ENCODE results near the gene PRAMEF14.
"Not testable (repeated sequence)": the region's sequence is repeated elsewhere in the genome, so short reads cannot be mapped to it uniquely, and the experiment has no call there.

The PRAMEF14 gene, protein sequence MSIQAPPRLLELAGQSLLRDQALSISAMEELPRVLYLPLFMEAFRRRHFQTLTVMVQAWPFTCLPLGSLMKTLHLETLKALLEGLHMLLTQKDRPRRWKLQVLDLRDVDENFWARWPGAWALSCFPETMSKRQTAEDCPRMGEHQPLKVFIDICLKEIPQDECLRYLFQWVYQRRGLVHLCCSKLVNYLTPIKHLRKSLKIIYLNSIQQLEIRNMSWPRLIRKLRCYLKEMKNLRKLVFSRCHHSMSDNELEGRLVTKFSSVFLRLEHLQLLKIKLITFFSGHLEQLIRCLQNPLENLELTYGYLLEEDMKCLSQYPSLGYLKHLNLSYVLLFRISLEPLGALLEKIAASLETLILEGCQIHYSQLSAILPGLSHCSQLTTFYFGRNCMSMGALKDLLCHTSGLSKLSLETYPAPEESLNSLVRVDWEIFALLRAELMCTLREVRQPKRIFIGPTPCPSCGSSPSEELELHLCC

DNA sequence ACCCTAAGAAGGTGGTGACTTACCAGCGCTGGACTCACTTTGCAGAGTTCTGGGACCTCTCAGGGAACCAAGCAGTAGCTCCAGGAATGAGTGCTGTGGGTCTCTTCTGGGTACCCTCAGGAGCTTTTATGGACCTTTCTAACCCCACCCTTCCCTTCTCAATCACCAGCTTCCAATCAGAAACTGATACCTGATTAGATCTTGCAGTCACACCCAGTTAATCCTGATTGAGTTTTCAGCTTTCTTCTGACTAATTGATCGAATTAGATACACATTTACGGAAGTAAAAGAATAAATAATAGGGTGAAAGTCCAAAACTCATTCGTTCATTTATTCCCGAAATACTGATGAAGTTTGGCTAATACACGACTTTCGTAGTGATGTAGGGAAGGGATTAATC is at the start of gene PRAMEF14:
Gene PRAMEF14 (minus strand): TSS at position 101 of the 400 bp plus-strand sequence. CDS start 1,820 bp downstream, outside the sequence.
- DNase-seq: not testable (repeated sequence)

DNA sequence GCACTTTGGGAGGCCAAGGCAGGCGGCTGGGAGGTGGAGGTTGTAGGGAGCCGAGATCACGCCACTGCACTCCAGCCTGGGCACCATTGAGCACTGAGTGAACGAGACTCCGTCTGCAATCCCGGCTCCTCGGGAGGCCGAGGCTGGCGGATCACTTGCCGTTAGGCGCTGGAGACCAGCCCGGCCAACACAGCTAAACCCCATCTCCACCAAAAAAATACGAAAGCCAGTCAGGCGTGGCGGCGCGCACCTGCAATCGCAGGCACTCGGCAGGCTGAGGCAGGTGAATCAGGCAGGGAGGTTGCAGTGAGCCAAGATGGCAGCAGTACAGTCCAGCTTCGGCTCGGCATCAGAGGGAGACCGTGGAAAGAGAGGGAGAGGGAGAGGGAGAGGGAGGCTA is 48.4 kb upstream of the PRAMEF14 start:
- DNase-seq: not testable (repeated sequence)

DNA sequence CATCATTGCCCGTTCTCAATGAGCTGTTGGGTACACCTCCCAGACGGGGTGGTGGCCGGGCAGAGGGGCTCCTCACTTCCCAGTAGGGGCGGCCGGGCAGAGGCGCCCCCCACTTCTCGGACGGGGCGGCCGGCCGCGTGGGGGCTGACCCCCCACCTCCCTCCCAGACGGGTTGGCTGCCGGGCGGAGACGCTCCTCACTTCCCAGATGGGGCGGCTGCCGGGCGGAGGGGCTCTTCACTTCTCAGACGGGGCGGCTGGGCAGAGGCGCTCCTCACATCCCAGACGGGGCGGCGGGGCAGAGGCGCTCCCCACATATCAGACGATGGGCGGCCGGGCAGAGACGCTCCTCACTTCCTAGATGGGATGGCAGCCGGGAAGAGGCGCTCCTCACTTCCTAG is 47.8 kb upstream of the PRAMEF14 start:
- DNase-seq: not testable (repeated sequence)

DNA sequence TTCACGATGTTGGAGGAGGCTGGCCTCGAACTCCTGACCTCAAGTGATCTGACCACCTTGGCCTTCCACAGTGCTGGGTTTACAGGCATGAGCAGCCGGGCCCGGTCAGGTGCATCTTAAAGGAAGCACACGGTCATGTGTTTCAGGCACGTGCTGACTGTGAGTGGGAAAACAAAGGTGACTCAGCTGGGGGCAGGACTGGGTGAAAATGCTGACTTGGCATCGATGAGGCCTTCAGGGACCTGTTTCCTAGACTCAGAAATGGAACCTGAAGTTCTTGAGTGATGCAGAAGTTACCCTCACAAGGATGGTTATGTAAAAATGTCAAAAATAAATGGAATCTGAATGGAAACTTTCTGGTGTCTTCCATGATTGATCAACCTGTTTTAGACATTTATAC is 46.1 kb upstream of the PRAMEF14 start:
- not testable (repeated sequence) for DNase-seq

DNA sequence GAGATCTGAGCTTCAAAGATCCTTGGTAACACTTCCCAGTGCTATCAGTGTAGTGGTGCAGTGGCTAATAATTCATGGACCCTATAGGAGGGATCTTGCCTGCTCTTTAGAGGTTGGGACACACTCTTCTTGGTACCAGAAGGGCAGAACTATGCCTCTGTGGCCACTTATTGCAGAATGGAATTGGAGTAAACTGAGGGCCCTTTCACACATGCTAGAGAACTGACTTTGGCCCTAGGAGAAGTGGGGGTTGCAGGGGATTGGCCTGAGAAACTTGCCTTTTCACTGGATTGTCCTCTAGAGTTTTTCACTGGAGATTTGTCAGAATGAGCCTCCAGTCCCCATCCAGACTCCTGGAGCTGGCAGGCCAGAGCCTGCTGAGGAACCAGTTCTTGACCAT is 42.4 kb upstream of the PRAMEF14 start, which contains the start of gene PRAMEF17:
Gene PRAMEF17 (plus strand): TSS at position 301 of the 400 bp plus-strand sequence. CDS start 26 bp downstream, at position 327.
- not testable (repeated sequence) for DNase-seq

DNA sequence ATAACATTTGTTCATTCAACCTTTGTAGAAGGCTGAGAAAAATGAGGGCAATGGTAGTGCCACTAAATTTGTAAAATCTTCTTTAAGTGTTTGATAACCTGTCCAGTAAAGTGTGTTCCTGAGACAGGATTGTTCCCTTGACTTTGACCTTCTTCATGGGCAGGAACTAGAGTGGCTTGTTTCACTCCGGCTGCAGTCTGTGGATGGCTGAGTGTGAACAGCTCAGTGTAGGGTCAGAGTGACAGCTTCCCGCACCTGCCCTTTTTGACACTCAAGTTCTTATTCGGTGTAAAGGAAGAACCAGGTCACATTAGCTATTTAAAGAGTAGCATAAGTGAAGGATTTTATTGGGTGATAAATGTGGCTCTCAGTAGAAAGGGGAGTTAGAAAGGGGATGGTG is 33.4 kb upstream of the PRAMEF14 start:
- DNase-seq: not testable (repeated sequence)

DNA sequence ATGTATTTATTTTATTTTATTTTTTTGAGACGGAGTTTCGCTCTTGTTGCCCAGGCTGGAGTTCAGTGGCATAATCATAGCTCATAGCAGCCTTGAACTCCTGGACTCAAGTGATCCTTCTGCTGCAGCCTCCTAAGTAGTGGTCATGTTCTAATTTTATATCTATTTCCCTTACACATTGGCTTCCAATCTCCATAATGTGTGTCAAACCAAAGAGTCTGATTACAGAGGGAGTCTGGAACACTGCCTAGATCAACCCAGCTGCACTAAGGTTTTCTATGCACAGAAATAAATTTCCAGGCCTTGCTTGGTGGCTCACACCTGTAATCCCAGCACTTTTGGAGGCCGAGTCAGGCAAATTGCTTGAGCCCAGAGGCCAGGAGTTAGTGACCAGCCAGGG is 32.0 kb upstream of the PRAMEF14 start:
- DNase-seq: not testable (repeated sequence)

DNA sequence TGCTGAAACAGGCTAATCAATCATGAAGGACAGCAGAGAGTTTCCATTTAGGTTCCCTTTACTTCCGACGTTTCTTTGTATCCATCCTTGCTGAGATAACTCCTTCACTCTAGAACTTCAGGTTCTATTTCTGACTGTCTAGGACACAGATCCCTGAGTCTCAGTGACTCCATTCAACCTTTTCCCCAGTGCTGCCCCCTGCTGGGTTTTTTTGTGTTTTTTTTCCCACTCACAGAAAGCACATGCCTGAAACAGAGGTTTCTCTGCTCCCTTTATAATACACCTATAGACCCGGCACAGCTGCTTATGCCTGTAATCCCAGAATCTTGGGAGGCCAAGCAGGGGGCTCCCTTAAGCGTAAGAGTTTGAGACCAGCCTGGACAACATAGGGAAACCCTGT is 21.6 kb upstream of the PRAMEF14 start:
- peak; percentile 51 for DNase-seq

DNA sequence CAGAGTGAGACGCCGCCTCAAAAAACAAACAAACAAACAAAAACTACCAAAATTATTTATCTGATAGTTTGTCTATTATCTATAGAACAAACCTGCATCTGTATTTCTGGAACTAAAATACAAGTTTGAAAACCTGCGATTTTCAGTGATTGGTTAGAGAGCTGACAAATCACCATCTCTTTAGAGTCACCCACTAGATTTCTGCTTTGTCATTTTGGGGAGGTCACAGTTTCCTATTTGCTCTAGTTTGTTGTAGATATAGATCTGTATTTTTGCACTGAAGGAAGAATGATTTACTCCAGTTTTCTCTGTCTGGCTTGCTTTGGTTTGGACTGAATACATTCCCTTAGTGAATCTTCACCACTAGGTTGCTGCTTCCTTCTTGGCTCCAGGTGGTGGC is 19.6 kb upstream of the PRAMEF14 start:
- DNase-seq: not testable (repeated sequence)

DNA sequence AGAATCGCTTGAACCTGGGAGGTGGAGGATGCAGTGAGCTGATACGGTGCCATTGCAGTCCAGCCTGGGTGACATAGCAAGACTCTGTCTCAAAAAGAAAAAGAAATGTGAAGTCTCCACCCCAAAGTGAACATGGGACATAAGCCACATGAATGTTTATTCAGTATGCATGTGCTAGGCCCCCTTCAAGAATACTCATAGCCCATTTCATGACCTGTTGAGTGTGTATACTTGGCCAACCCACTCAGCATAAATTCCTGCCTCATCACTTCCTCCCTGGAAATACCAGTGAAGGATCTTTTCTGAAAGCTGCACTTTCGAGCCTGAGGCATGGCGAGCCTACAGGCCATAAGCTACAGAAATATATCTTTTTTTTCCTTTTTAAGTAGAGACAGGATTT is 18.0 kb upstream of the PRAMEF14 start:
- DNase-seq: not testable (repeated sequence)

DNA sequence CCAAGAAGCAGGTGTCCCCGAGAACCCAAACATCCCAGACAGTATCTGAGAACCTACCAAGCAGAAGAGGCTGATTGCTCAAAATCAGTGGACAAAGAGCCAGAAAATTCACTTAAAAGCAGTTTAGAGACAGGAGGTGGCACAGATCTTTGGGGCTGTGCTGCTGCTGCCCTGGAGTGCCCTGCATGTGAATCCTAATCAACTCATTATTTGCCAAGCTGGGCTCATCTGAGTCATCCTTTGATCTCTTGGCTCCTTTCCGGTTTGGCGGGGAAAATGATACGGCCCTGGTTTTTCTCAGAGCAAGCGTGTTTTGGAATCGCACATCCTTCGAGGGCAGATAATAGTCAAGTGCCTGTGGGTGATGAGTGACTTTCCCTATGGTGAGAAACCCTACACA is 15.4 kb upstream of the PRAMEF14 start:
- DNase-seq: not testable (repeated sequence)

DNA sequence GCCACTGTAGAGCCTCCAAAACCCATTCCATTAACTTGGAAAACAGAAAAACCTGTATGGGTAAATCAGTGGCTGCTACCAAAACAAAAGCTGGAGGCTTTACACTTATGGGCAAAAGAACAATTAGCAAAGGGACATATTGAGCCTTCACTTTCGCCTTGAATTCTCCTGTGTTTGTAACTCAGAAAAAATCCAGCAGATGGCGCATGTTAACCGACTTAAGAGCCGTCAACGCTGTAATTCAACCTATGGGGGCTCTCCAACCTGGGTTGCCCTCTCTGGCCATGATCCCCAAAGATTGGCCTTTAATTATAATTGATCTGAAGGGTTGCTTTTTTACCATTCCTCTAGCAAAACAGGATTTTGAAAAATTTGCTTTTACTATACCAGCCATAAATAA is 9.8 kb upstream of the PRAMEF14 start:
- peak; percentile 19 to 20 for DNase-seq

DNA sequence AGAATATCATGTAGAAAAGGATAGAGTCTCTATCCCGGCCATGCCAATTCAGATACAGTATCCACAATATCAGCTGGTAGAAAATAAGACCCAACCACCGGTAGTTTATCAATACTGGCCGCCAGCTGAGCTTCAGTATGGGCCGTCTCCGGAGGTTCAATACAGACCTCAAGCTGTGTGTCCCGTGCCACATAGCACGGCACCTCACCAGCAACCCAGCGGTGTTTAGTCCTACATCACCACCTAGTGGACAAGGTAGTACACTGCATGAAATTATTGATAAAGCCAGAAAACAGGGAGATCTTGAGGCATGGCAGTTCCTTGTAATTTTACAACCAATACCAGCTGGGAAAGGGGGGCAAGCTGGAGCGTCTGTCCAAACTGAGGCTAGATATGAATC is 7.5 kb upstream of the PRAMEF14 start:
- DNase-seq: not testable (repeated sequence)

DNA sequence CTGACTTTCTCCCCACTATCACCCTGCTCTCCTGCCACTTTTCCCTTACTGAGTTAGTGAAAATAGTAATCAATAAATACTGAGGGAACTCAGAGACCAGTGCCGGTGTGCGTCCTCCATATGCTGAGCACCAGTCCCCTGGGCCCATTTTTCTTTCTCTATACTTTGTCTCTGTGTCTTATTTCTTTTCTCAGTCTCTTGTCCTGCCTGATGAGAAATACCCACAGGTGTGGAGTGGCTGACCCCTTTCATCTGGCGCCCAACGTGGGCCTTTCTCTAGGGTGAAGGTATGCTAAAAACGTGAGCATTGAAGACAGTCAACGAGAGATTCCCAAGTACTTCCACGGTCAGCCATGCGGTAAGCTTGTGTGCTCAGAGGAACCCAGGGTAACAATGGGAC is 6.5 kb upstream of the PRAMEF14 start:
- DNase-seq: not testable (repeated sequence)

DNA sequence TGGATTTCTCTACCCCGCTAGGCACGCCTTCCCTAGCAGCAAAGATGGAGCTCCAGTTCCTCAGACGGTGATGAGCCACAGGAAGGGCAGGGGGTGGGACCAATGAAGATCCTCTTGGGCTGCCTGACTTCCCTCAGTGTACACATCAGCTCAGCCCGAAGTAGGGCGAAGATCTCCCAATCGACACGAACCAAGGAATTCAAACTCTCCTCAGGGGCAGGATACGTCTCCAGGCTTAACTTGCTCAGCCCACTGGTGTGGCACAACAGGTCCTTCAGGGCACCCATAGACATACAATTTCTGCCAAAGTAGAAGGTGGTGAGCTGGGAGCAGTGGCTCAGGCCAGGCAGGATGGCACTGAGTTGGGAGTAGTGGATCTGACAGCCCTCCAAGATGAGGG is 4.4 kb downstream of the PRAMEF14 start:
- not testable (repeated sequence) for DNase-seq

DNA sequence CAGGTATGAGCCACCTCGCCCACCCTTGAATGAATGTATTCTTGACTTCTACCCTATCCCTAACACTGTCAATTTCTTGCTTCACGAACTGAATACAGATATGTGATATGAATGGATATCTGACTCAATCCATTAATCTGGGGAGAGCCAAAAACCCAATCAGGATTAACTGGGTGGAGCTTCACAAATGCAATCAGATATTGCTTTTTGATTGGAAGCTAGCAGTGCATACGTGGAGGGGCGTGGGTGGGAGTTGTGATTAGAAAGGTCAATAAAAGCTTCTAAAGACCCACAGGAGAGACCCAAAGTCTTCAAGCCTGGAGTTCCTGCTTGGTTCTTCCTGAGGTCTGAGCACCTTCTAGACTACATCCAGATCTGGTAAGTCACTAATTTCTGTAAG is 31.7 kb downstream of the PRAMEF14 start, which contains the start of gene PRAMEF15:
Gene PRAMEF15 (plus strand): TSS at position 301 of the 400 bp plus-strand sequence. CDS start 2,827 bp downstream, outside the sequence.
- DNase-seq: not testable (repeated sequence)

DNA sequence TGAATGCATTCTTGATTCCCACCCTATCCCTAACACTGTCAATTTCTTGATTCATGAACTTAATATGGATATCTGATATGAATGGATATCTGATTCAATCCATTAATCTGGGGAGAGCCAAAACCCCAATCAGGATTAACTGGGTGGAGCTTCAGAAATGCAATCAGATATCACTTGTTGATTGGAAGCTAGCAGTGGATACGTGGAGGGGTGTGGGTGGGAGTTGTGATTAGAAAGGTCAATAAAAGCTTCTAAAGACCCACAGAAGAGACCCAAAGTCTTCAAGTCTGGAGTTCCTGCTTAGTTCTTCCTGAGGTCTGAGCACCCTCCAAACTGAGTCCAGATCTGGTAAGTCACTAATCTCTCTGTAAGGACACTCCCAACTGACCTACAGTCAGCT is 43.7 kb downstream of the PRAMEF14 start, which contains the start of gene PRAMEF33:
Gene PRAMEF33 (plus strand): TSS at position 301 of the 400 bp plus-strand sequence. CDS start 2,416 bp downstream, outside the sequence.
- DNase-seq: not testable (repeated sequence)

DNA sequence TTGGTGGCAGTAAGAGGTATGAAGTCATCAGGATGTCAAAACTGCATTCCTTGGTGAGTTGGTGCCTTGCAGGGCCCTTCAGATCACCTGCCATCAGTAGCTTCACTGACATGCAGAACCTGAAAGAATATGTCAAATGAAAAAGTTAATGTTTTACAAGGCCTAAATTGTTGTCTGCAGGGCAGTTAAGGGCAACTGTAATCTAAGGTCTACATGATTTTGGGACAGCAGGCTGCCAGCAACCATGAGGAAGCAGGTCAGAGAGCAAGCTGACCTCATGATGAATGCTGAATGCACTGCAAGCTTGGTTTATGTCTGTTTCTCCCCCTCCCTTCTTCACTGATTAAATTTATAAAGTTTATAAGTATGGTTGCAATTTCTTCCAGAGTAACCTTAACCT is 44.7 kb downstream of the PRAMEF14 start:
- not testable (repeated sequence) for DNase-seq

DNA sequence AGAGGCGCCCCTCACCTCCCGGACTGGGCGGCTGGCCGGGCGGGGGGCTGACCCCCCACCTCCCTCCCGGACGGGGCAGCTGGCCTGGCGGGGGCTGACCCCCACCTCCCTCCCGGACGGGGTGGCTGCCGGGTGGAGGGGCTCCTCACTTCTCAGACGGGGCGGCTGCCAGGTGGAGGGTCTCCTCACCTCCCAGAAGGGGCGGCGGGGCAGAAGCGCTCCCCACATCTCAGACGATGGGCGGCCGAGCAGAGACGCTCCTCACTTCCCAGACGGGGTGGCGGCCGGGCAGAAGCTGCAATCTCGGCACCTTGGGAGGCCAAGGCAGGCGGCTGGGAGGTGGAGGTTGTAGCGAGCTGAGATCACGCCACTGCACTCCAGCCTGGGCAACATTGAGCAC is 48.2 kb downstream of the PRAMEF14 start:
- DNase-seq: not testable (repeated sequence)

DNA sequence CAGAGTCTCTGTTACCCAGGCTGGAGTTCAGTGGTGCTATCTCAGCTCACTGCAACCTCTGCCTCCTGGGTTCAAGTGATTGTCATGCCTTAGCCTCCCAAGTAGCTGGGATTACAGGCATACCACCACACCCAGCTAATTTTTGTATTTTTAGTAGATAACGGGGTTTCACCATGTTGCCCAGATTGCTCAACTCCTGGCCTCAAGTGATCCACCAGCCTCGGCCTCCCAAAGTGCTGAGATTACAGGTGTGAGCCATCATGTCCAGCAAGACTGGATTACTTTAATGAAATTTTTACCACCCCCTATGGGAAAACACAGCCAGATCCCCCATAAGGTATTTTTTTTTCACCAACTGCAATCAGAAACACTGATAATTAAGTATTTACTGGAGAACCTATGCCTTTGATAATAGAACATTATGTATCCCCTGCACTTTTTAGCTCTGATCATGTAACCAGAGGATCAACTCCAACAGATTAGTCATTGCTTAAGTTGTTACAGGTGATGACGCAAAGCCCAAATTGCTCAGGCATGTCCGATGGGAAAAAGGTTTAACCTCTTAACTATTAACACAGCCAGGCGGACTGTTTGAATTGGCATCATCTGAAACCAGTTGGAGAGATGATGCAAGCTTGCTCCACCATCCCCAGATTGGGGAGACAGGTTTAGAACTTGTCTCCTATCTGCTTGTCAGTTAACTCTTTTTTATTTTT is 49.6 kb downstream of the PRAMEF14 start:
- DNase-seq: not testable (repeated sequence)

Measured in activated T-cell treated with anti-CD3 and anti-CD28 coated beads, Interleukin-2, amount 50 U/mL, for 48 hours (primary cell).